HG03558 (cell line): Measurements from ENCODE around the gene PSMB8.

Experiments used
- ATAC-seq: cut with Tn5 transposase; IDR thresholded peaks from one replicate; pipeline ENCODE4 v1.9.1; 2021; ENCODE audit warnings: moderate number of reproducible peaks; ENCODE audit not compliant: unreplicated experiment; ENCODE audit errors: extremely low read depth

The PSMB8 gene

GRCh38 chr6:32799740-32800139, 44.1 kb downstream of the PSMB8 start:
- no peak for ATAC-seq

GRCh38 chr6:32799168-32799567, 44.7 kb downstream of the PSMB8 start:
- no peak for ATAC-seq

- no peak for ATAC-seq
These were observed 46.7 kb downstream of the PSMB8 start for GRCh38 chr6:32796848-32797776.

- no peak for ATAC-seq
These were observed 49.3 kb downstream of the PSMB8 start for GRCh38 chr6:32794510-32794909.

GRCh38 chr6:32792901-32793435, 50.9 kb downstream of the PSMB8 start:
- no peak for ATAC-seq
